GOT3 (cell line): ENCODE measurements around the gene PRRG1.
"Not testable (repeated sequence)": the region's sequence is repeated elsewhere in the genome, so short reads cannot be mapped to it uniquely, and the experiment has no call there.

Experiments
- DNase-seq: peaks from one replicate; lab custom pipeline; 2025; ENCODE audit warnings: mixed read lengths; lab: John Stamatoyannopoulos, UW

The PRRG1 gene

DNA sequence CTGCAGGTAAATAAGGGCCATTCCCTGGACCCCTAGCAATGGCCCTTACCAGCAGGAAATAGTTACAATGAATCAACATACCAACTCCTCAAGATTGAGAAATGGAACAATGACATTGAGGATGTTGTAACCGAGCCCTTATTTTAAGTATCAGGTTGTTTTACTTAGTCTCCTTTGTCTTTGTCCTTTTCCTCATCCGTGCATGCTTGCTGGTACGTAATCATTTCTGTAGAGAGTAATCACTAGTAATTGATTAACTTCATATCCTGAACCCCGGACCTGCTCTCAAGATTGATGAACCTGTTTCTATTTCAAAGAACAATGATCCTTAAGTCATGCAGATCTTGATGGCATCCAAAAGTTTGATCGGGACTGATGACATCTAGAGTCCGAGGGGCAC, 123.7 kb downstream of the PRRG1 start:
- no peak for DNase-seq

DNA sequence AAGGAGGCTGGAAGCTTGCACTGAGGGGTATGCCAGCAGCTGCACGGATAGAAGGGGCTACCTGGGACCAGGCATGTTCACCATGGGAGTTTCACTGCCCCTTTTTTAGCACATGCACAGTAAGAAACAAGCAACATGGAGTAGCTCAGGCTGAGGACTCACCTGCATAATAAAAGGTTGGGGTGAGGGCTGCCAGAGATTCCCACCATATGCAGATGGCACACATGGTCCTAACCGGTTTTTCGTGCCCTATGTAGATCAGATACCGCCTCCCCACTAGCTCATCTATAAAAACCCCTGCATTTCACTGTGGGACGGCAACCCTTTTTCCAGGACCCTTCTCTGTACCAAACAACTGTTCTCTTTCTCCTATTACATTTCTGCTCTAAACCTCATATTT, 125.3 kb downstream of the PRRG1 start:
- no peak for DNase-seq

DNA sequence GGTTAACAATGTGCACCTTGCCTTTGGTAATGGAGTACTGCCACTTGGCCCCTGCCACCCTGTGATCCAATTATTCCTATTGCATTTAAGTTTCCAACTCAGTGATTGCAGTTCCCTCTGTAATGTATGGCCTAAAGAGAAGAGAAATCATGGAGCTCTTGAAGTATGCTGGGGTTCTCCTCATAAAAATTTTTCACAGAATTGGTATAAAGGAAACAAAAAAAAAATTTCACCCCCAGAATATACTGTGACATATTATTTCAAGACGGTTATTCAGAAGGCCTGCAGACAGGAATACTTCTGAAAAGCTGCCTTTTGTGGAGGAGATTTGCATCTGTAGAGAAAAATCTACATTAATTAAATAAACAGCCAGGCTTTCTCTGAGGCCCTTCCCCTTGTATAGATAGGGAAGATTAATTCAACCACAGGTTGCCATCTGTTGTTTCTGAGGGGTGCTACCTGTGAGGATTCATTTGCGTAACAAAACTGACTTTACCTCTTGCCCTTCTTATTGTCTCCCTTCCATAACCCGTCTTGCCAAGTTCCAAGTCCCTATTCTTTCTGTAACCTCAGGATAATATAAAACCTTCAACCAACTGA, 127.5 kb downstream of the PRRG1 start:
- DNase-seq: no peak

DNA sequence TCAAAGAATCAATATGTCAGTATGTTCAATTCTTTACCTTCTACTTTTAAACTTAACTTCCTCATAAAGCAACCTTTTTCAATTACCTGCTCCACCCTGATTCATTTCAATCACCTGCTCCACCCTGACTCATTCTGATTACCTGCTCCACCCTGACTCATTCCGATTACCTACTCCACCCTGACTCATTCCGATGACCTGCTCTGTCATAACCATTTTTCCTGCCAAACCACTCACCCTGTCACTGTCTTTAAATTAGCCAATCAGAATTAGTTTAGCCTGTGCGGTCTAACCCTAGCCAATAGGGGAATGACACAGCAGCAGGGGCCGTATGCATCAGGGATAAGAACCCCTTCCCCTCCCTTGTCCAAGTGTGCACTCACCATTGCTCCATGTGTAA, 135.2 kb downstream of the PRRG1 start:
- not testable (repeated sequence) for DNase-seq

DNA sequence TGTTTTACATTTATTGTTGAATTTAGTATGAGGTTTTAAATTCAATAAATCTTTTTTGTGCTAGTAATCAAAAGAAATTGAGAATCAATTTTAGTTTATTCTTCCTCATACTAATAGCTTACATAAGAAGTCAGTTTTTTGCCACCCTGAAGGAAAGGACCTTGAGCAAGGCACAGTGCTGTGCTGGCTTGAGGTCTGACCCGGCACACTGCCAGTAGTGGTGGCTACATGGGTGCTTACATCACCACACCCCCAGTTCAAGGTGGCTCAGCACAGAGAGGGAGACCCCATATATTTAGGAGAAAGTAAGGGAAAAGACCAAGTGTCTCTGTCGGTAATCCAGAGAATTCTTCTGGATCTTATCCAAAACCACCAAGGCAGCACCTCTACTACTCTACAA, 136.3 kb downstream of the PRRG1 start:
- no peak for DNase-seq

DNA sequence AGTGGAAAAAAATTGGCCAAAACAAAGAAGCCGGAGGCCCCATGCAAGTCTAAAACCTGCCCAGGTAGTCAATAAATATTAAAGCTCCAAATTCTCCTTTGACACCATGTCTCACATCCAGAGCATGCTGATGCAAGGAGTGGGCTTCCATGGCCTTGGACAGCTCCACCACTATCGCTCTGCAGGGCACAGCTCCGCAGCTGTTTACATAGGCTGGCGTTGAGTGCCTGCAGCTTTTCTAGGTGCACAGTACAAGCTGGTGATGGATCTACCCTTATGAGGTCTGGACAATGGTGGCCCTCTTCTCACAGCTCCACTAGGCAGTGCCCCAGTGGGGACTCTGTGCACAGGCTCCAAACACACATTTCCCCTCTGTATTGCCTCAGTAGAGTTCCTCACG, 138.1 kb downstream of the PRRG1 start:
- no peak for DNase-seq

DNA sequence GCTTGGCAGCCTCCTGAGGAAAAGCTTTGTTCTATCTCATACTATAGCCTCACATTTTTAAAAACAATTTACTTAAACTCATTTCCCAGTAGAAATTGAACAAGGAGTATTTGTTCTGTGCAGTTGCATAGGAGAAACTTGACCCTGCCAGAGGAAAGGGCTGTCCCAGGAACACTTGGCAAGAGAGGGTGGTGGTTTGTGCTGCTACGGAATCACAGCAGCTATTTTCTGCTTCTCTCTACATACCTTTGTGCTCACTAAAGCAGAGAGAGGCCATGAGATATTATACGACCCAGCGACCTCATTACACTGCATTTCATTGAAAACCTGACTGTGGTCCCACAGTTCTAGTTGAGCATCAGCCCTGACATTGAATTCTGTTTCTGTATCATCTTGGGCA, 139.2 kb downstream of the PRRG1 start:
- DNase-seq: no peak

DNA sequence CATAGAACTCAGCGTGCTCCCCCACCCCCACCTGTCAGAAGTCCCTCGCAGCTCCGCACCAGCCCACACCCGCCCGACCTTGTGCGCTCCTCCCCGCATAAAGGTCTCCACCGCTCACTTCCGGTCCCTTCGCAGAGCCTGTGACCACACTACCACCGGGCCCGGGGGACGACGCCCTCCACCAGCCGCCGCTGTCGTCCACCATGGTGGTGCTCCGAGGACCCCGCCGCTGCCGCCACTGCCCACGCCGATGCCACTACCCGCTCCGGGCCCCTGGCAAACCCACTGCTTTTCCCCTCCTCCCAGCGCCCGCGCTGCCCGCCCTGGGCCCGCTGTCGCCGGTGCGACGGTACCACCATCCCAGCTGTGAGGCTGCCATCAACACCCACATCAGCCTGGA, 142.5 kb downstream of the PRRG1 start:
- no peak for DNase-seq

DNA sequence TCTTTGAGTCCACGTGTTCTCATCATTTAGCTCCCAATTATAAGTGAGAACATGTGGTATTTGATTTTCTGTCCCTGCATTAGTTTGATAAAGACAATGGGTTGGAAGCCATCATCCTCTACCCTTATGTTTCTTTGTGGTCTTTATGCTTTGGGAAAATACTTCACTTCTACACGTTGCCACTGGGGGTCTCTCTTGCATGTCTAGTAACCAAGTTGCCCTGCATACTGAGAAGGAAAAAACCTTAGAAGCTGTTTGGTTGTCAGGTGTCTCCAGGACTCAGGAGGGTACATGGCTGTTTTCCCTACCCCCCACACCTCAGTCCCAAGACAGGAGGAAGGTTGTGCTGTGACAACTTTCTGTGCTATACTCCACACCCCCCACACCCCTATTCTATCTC, 146.6 kb downstream of the PRRG1 start:
- not testable (repeated sequence) for DNase-seq

DNA sequence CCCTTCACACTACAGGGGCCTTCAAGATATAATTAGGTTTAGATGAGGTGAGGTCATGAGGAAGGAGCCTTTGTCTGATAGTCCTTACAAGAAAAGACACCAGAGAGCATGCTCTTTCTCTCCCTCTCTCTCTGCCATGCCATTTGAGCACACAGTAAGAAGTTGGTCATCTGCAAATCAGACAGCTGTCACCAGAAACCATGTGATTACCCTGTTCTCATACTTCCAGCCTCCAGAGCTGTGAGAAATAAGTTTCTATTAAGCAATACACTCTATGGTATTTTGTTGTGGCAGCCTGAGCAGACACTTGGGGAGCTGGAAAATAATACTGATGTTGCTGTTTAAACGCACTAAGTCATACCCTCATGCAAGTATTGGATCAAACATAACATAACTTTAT, 148.0 kb downstream of the PRRG1 start:
- DNase-seq: not testable (repeated sequence)

DNA sequence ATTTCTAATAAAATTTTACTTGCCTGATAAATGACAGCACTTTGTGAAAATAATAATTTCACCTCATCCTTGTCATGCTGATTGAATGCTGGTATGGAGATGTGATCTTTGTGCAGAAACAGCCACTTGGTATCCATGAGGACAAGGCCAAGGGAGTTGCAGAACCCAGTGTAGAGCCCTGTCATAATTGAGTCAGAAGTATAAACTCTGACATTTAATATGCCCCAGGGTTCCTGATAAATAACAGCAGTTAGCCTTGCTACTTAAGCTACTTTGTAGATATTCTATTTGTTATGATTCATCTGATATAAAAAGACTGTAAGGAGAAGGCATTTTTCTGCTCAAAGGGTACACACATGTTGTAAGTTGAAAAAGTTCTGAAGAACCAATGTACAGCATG, 149.2 kb downstream of the PRRG1 start:
- not testable (repeated sequence) for DNase-seq

DNA sequence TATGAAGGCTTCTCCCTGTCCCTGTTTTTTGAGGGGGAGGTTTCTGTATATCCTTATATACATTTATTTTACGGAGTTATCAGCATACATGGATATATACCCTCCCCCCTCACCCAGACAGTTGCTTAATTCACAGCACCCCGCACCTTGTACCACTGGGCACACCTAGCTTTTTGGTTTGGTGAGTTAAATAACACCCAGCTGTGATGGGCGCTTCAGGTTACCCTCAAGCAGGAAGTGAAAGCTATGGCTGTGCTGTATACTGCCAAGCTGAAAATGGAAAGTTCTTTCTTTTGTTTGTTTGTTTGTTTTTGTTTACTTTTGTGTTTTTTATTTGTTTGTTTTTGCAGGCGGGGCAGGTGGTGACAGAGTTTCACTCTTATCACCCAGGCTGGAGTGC, 150.5 kb downstream of the PRRG1 start:
- DNase-seq: not testable (repeated sequence)

DNA sequence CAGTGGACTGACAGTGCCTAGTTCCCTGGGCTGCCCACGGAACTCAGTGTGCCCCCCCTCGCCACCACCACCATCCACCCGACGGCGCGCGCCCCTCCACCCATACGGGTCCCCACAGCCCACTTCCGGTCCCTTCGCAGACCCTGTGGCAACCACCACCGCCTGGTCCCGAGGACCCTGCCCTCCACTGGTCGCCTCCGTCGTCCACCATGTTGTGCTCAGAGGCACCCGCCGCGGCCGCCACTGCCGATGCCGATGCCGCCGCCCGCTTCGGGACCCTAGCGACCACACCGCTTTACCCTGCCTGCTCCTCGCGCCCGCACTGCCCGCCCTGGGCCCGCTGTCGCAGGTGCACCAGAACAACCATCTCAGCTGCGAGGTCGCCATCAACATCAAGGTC, 155.8 kb downstream of the PRRG1 start:
- DNase-seq: no peak
